ENCODE measurements around the gene SKIL.

The SKIL gene

DNA sequence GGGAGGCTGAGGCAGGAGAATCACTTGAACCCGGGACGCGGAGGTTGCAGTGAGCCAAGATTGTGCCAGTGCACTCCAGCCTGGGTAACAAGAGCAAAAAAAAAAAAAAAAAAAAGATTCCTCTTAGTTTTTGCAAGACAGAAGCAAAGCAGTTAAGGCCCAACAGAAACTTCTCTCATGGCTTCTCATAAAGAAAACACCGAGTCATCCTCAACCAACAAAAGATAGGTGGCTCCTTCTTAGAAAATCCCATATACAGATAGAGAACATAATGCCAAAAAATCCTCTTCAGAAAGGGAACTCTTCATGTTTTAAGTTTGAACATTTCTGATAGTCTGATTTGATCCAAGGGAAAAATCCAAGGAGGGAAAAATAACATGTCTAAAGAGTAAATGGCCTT, 12.5 kb upstream of the SKIL start:
- no peak overlapping the region for H3K4me3 ChIP-seq (ENCODE audit: low read length)
- DNase-seq (ENCODE audit: low read depth, low spot score): no peak

GRCh38 chr3:170346481-170347392, 10.8 kb upstream of the SKIL start:
- H3K4me3 ChIP-seq (ENCODE audit: low read length): no peak overlapping the region
- DNase-seq (ENCODE audit: low read depth, low spot score): no peak

DNA sequence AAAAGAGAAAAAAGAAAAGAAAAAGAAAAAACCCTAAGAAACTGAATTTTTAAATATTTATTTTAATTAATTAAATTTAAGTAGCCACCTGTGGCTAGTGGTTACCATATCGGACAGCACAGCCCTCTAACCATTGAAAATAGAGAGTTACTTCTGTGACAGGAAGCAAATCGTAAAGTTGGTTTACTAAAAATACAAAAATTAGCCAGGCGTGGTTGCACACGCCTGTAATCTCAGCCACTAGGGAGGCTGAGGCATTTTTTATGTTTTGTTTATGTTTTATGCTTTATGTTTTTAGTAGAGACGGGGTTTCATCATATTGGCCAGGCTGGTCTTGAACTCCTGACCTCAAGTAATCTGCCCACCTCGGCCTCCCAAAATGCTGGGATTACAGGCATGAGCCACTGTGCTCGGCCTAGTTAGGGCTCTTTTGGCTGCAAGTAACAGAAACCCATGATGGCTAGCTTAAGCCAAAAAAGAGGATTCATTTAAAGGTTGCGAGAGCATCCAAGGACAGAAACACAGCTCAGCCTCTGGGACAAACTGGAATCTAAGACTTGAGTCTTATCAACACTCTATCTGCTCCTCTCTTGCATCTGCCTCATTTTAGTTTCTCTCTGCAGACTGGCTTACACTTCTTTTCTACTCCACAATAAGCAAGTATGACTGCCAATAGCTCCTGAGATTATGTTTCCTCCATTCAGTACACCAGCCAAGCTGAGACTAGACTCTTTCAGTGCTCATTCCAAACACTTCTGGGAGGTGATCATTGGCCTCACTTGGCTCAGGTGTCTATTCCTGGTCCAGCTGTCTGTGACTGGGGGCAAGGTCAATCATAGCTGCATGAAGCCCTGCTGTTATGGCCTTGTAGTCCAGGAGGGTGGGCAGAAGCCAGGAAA, 6.8 kb upstream of the SKIL start:
- no peak for DNase-seq (ENCODE audit: low read depth, low spot score)
- no peak overlapping the region for H3K4me3 ChIP-seq (ENCODE audit: low read length)

DNA sequence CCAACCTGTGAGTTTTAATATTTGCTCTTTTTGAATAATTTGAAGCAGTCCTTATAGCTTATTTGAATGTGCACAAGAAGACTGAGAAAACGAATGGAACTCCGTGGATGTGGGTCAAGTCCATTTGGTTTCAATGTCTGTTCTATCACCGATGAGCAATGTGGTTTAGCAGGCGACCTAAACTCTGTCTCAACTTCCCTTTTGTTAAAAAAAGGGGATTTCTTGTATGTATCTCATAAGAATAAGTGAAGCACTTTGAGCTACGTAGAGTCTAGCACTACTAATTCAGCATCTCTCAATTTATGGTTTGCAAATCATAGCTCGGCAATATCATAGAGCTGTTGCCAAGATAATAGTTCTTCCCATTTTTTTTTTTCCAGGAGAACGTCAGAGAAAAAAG, 4.6 kb upstream of the SKIL start:
- DNase-seq (ENCODE audit: low read depth, low spot score): no peak
- H3K4me3 ChIP-seq (ENCODE audit: low read length): no peak overlapping the region

DNA sequence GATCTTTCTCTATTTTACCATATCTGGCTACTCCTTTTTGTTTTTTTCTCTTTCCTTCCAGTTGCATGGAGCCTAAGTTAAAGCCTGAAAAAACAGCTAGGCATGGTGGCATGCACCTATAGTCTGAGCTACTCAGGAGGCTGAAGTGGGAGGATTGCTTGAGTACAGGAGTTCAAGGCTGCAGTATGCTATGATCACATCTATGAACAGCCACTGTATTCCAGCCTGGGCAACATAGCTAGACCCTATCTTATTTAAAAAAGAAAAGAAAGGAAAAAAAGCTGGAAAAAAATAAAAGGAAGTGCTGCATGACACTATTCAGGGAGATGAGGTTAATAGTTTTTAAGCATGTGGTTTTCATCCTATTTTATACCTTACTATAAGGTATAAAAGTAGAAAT, 4.0 kb upstream of the SKIL start:
- H3K4me3 ChIP-seq (ENCODE audit: low read length): no peak overlapping the region
- no peak for DNase-seq (ENCODE audit: low read depth, low spot score)

- H3K4me3 ChIP-seq (ENCODE audit: low read length): no peak overlapping the region
- DNase-seq (ENCODE audit: low read depth, low spot score): no peak
Observed at GRCh38 chr3:170354760-170355159, 2.8 kb upstream of the SKIL start.

DNA sequence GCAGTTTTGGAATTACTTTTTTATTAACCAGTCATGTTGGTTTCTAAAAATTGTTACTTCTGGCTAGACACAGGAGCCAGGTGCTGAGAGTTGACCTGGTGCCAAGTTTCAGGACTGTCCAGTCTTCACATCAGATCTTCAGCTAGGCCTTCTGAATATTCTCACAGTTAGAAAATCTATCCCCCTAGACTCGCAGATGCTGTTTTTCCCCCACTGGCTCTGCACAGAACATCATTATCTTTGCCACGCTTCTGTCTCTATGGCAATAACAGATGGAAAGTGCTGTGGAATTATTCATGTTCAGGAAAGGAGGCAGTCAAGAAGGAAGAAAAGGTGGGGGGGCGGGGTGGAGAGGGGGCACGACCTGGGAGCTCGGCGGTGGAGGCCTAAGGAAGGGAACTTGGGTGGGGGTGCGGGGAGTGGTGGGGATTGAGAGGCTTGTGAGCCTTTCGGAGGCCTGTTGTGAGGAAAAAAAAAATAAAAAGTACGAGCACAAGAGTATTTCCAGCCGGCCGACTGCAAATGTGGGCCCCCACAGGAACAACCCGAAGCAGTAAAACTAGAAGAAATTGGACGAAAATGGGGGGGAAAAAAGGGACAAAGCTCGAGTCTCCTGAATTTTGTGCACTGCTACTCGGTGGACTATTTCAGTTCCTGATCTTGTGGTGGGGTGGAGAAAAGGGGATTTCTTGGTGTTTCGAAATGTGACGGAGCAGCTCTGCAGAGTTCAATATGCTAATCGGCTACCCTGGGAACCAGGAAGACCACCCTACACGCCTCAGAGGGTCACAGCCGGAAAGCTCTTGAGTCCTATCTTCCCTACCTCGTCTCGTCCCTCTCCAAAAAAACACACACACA, 1.5 kb upstream of the SKIL start:
- DNase-seq (ENCODE audit: low read depth, low spot score): no peak
- H3K4me3 ChIP-seq (ENCODE audit: low read length): peak overlapping the region; percentile 11

DNA sequence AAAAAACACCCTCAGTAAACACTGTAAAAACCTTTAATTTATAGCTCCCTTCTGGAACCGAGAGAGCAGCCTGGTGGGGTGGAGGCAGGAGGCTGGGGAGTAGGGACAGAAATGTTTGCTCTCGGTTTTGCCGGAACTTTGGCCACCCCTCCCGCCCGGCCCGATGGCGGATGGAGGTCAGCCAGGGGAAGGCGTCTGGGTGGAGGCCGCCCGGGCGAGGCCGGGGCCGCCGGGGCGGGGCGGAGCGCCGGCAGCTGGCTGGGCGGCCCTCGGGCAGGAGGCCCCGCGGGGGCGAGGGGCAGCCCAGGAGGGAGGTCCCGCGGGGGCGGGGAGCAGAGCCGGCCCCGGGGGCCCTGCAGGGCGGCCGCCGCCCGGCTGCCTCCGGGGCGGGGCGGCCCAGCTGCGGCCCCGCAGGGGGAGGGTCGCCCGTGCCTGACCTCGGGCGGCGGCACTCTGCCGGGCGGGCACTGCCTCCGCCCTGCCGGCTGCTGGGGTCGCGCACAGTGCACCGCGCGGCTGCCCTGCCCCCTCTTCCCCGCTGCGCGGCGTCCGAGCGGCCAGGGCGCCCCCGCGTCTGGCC, 829 bp upstream of the SKIL start:
- peak overlapping the region; percentile 23 for H3K4me3 ChIP-seq (ENCODE audit: low read length)
- no peak for DNase-seq (ENCODE audit: low read depth, low spot score)

DNA sequence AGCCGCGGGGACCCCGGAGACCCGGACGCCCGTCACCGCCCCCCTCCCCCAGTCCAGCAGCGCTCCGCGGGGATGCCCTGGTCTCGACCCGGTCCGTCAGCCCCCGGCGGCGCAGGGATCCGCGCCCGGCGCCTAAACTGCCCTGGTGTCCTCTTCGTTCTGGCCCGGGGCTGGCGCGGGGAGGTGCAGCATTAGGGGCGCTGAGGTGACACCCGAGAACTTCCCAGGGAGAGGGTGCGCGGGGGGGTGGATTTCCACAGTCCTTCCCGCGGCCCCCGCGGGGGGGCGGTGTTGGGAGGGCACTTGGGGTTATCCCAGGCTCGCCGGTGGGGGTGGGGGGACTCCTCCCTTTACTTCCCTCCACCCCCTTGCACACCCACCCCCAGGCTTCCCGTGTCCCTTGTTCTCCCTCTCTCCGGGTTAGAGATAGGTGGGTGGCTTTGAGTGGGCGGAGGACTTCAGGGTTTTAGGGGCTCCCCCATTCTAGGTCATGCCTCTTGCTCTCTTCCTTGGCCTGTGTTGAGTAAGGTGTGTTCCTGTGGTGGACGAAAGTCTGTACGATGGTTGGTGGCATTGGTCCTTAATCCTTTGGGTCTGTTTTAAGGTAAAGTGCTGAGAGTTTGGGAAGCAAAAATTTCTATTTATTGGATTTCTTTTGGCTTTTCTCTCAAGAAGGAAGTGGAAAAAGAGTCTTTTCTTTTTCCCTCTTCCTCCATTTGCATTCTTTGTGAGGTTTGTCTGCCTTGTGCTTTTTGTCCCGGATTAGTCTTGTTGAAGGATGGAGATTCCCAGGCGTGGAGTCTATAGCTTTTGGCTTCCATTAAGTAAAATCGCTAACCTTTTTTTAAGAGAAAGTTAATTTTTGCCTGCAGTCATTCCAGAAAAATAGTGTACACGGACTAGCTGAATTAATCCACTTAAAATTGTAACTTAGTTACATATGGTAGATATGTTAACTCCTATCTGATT, 811 bp downstream of the SKIL start:
- H3K4me3 ChIP-seq (ENCODE audit: low read length): peak overlapping the region; percentile 55
- DNase-seq (ENCODE audit: low read depth, low spot score): peak; percentile 15

DNA sequence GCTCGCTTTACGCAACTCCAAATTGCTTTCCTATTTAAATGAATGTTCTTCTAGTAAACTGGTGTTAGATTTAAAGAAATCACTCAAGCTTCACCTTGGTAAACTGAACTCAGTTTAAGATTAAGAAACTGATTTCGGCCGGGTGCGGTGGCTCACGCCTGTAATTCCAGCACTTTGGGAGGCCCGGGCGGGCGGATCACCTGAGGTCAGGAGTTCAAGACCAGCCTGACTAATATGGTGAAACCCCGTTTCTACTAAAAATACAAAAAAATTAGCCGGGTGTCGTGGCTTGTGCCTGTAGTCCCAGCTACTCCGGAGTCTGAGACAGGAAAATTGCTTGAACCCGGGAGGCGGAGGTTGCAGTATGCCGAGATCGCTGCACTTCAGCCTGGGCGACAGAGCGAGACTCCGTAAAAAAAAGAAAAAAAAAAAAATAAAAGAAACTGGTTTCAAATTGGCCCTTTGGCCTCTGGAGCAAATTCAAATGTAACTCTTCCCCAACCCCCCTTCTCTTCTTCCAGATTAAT, 1.7 kb downstream of the SKIL start:
- no peak for DNase-seq (ENCODE audit: low read depth, low spot score)
- no peak overlapping the region for H3K4me3 ChIP-seq (ENCODE audit: low read length)

GRCh38 chr3:170360466-170360865, 3.0 kb downstream of the SKIL start:
- DNase-seq (ENCODE audit: low read depth, low spot score): no peak
- H3K4me3 ChIP-seq (ENCODE audit: low read length): no peak overlapping the region

DNA sequence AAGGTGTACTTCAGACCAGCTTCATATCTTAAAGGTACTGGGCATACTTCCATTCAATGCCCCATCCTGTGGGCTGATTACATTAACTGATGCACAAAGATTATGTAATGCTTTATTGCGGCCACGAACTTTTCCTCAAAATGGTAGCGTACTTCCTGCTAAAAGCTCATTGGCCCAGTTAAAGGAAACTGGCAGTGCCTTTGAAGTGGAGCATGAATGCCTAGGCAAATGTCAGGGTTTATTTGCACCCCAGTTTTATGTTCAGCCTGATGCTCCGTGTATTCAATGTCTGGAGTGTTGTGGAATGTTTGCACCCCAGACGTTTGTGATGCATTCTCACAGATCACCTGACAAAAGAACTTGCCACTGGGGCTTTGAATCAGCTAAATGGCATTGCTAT, 3.4 kb downstream of the SKIL start:
- no peak overlapping the region for H3K4me3 ChIP-seq (ENCODE audit: low read length)
- no peak for DNase-seq (ENCODE audit: low read depth, low spot score)

GRCh38 chr3:170361711-170362110, 4.2 kb downstream of the SKIL start:
- no peak for DNase-seq (ENCODE audit: low read depth, low spot score)
- H3K4me3 ChIP-seq (ENCODE audit: low read length): no peak overlapping the region

- DNase-seq (ENCODE audit: low read depth, low spot score): no peak
- H3K4me3 ChIP-seq (ENCODE audit: low read length): no peak overlapping the region
Observed at GRCh38 chr3:170363471-170363994, 6.0 kb downstream of the SKIL start.

GRCh38 chr3:170364965-170365364, 7.5 kb downstream of the SKIL start:
- DNase-seq (ENCODE audit: low read depth, low spot score): no peak
- H3K4me3 ChIP-seq (ENCODE audit: low read length): no peak overlapping the region

- H3K4me3 ChIP-seq (ENCODE audit: low read length): no peak overlapping the region
- no peak for DNase-seq (ENCODE audit: low read depth, low spot score)
Observed at GRCh38 chr3:170367797-170368196, 10.3 kb downstream of the SKIL start.

DNA sequence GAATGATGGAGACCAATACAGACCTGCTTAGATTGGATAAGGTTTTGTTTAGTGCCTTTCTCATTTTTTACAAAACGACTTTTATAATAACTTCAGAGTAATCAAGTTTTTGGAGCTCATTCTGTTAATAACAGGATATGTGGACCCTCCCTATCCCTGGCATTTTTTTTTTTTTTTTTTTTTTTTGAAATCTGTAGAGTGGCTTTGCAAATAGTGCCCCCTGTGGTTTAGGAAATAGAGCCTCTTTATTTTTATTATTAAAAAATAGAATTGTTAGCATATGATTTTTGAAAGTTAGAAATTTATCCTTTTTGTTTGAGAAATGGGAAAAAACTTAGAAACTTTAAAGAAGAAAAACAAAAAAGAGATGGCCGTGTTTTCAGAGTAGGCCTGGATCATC, 11.4 kb downstream of the SKIL start:
- no peak for DNase-seq (ENCODE audit: low read depth, low spot score)
- H3K4me3 ChIP-seq (ENCODE audit: low read length): no peak overlapping the region

Measured in Jurkat, Clone E6-1 (cell line).